H1 (cell line): ENCODE results near the gene SUMF1. TPM values are rescaled to one million over a fixed set of nuclear protein-coding genes. Genes with fewer than 3 reads are reported as not detected.

ENCODE experiments used
- CTCF ChIA-PET: fragments of 300-600 bp; sonication (Branson Sonifier 250); formaldehyde crosslinking; loops from one replicate; lab custom pipeline; 2021; ENCODE audit not compliant: partially characterized antibody; lab: Charles Lee
- POLR2A ChIA-PET: fragments of 300-600 bp; sonication (Branson Sonifier 250); formaldehyde crosslinking; loops from one replicate; lab custom pipeline; 2021; ENCODE audit warnings: inconsistent platforms; ENCODE audit not compliant: partially characterized antibody; lab: Charles Lee
- DNase-seq, 2 experiments: peaks; one replicate each; pipeline versions ENCODE4 v3.0.0 to v3.0.0-alpha.2; 2010 to 2022; ENCODE audit warnings: low spot score in 2 of 2, low read depth in 1 of 2, mixed read lengths in 1 of 2
- FAIRE-seq: peaks from 2 replicates; lab custom pipeline; 2011; peaks lifted over from hg19 to GRCh38; lab: Jason Lieb, UNC
- H2AFZ ChIP-seq: 2 replicates; pipeline ENCODE4 v1.8.1; 2012; ENCODE audit warnings: low read length, inconsistent platforms
- H2AK5ac ChIP-seq: 2 replicates; pipeline ENCODE4 v1.6.1; 2013; ENCODE audit warnings: low read depth, low read length
- H2BK120ac ChIP-seq: replicated peaks from 2 replicates; pipeline ENCODE3; 2013; ENCODE audit warnings: low read depth, low read length, inconsistent platforms
- H2BK12ac ChIP-seq: 2 replicates; pipeline ENCODE4 v1.6.1; 2013; ENCODE audit warnings: low read depth, low read length
- H2BK15ac ChIP-seq: 2 replicates; pipeline ENCODE4 v1.6.1; 2013; ENCODE audit warnings: low read length
- H2BK20ac ChIP-seq: 2 replicates; pipeline ENCODE4 v1.6.1; 2013; ENCODE audit warnings: low read length
- H2BK5ac ChIP-seq: 2 replicates; pipeline ENCODE4 v1.6.1; 2013; ENCODE audit warnings: low read depth, low read length
- H3K14ac ChIP-seq: 2 replicates; pipeline ENCODE4 v1.6.1; 2013; ENCODE audit warnings: inconsistent platforms; ENCODE audit not compliant: insufficient read length
- H3K18ac ChIP-seq: 2 replicates; pipeline ENCODE4 v1.6.1; 2013; ENCODE audit warnings: low read length; ENCODE audit errors: extremely low read depth
- H3K23ac ChIP-seq: 2 replicates; pipeline ENCODE4 v1.6.1; 2013; ENCODE audit warnings: inconsistent platforms; ENCODE audit not compliant: insufficient read length
- H3K23me2 ChIP-seq: 2 replicates; pipeline ENCODE4 v1.6.1; 2013; ENCODE audit warnings: low read depth, low read length
- H3K27ac ChIP-seq: 2 replicates; pipeline ENCODE4 v1.6.1; 2011; ENCODE audit warnings: low read depth, low read length, inconsistent platforms
- H3K27me3 ChIP-seq, 4 experiments: replicated peaks in 1 of 4; 1 replicate in 1 of 4; 2 replicates in 3 of 4; pipeline versions ENCODE4 v1.6.1 to v1.8.1; 2011 to 2013; ENCODE audit warnings: low read length in 3 of 4, mild to moderate bottlenecking in 3 of 4, inconsistent platforms in 2 of 4, mixed read lengths in 2 of 4, moderate library complexity in 1 of 4; ENCODE audit not compliant: control insufficient read depth in 3 of 4, insufficient read depth in 3 of 4; ENCODE audit errors: extremely low read depth in 1 of 4
- H3K36me3 ChIP-seq, 4 experiments: 2 replicates each; pipeline versions ENCODE4 v1.6.1 to v1.8.1; 2011 to 2013; ENCODE audit warnings: mild to moderate bottlenecking in 4 of 4, low read length in 3 of 4, moderate library complexity in 2 of 4, control low read depth in 1 of 4, inconsistent platforms in 1 of 4; ENCODE audit not compliant: insufficient read depth in 4 of 4, control insufficient read depth in 2 of 4
- H3K4ac ChIP-seq: replicated peaks from 2 replicates; pipeline ENCODE3; 2013; ENCODE audit warnings: low read length, low read depth, mixed read lengths, inconsistent platforms; ENCODE audit not compliant: insufficient read length
- H3K4me1 ChIP-seq, 4 experiments: replicated peaks in 1 of 4; 1 replicate in 1 of 4; 2 replicates in 3 of 4; pipeline versions ENCODE4 v1.6.1 to v1.8.1; 2011 to 2013; ENCODE audit warnings: low read length in 3 of 4, inconsistent platforms in 2 of 4, mixed read lengths in 1 of 4; ENCODE audit not compliant: insufficient read depth in 4 of 4, control insufficient read depth in 3 of 4
- H3K4me2 ChIP-seq, 2 experiments: 2 replicates each; pipeline versions ENCODE4 v1.6.1 to v1.8.1; 2011 to 2013; ENCODE audit warnings: low read depth in 2 of 2, low read length in 2 of 2, control low read depth in 1 of 2, inconsistent platforms in 1 of 2, mild to moderate bottlenecking in 1 of 2; ENCODE audit not compliant: insufficient read depth in 1 of 2
- H3K4me3 ChIP-seq, 4 experiments: fragments of 200-600, 300-600 bp in 1 of 4; sonication (generic), shearing (Covaris generic), sonication (Bioruptor Twin) in 1 of 4; 2 replicates each; pipeline versions ENCODE4 v1.5.1 to v1.8.1; 2011 to 2016; ENCODE audit warnings: low read length in 4 of 4, low read depth in 3 of 4, control low read depth in 2 of 4, inconsistent platforms in 2 of 4, mild to moderate bottlenecking in 2 of 4, mixed read lengths in 1 of 4, moderate library complexity in 1 of 4; ENCODE audit not compliant: insufficient read depth in 2 of 4; ENCODE audit errors: extremely low read depth in 1 of 4
- H3K56ac ChIP-seq: replicated peaks from 2 replicates; pipeline ENCODE3; 2013; ENCODE audit warnings: low read depth, mild to moderate bottlenecking, mixed read lengths, low read length, inconsistent platforms; ENCODE audit not compliant: insufficient read length
- H3K79me1 ChIP-seq: 2 replicates; pipeline ENCODE4 v1.6.1; 2013; ENCODE audit warnings: low read depth, low read length, control low read depth
- H3K79me2 ChIP-seq, 2 experiments: 2 replicates each; pipeline versions ENCODE4 v1.6.1 to v1.8.1; 2012 to 2013; ENCODE audit warnings: low read length in 2 of 2, mild to moderate bottlenecking in 2 of 2, inconsistent platforms in 1 of 2; ENCODE audit not compliant: insufficient read depth in 2 of 2, control insufficient read depth in 1 of 2
- H3K9ac ChIP-seq, 4 experiments: replicated peaks in 1 of 4; 1 replicate in 1 of 4; 2 replicates in 3 of 4; pipeline versions ENCODE4 v1.6.1 to v1.8.1; 2011 to 2013; ENCODE audit warnings: low read depth in 3 of 4, low read length in 3 of 4, control low read depth in 2 of 4, mild to moderate bottlenecking in 2 of 4, moderate library complexity in 2 of 4, inconsistent platforms in 1 of 4; ENCODE audit errors: extremely low read depth in 1 of 4
- H3K9me3 ChIP-seq, 2 experiments: 2 replicates each; pipeline versions ENCODE4 v1.6.1 to v1.8.1; 2012 to 2013; ENCODE audit warnings: mild to moderate bottlenecking in 2 of 2, moderate library complexity in 2 of 2, control low read depth in 1 of 2, inconsistent platforms in 1 of 2, low read depth in 1 of 2, low read length in 1 of 2, mixed read lengths in 1 of 2; ENCODE audit not compliant: insufficient read depth in 2 of 2
- H4K20me1 ChIP-seq, 2 experiments: replicated peaks in 1 of 2; 2 replicates each; pipeline versions ENCODE3 to v1.8.1; 2011 to 2013; ENCODE audit warnings: inconsistent platforms in 2 of 2, low read length in 2 of 2, mild to moderate bottlenecking in 1 of 2; ENCODE audit not compliant: insufficient read depth in 2 of 2, control insufficient read depth in 1 of 2
- H4K5ac ChIP-seq: 2 replicates; pipeline ENCODE4 v1.6.1; 2013; ENCODE audit warnings: low read length, low read depth, mixed read lengths, inconsistent platforms; ENCODE audit not compliant: insufficient read length
- H4K8ac ChIP-seq: 2 replicates; pipeline ENCODE4 v1.8.0; 2013; ENCODE audit warnings: mild to moderate bottlenecking, moderate library complexity, low read length, inconsistent platforms; ENCODE audit not compliant: insufficient read depth; ENCODE audit errors: extremely low read depth
- H4K91ac ChIP-seq: replicated peaks from 2 replicates; pipeline ENCODE3; 2013; ENCODE audit warnings: low read length, mixed read lengths, inconsistent platforms; ENCODE audit not compliant: insufficient read length
- BACH1 ChIP-seq: IDR thresholded peaks from 2 replicates; pipeline ENCODE4 v1.6.1; 2012; ENCODE audit warnings: low read length, improper control_type of control experiment
- CHD1 ChIP-seq: IDR thresholded peaks from 2 replicates; pipeline ENCODE4 v1.6.1; 2012; ENCODE audit warnings: low read depth, low read length, improper control_type of control experiment
- CTCF ChIP-seq, 3 experiments: IDR thresholded peaks; 1 replicate in 2 of 3; 2 replicates in 1 of 3; pipeline versions ENCODE4 v1.5.1 to v1.6.1; 2011; ENCODE audit warnings: low read length in 3 of 3, mild to moderate bottlenecking in 3 of 3, inconsistent platforms in 2 of 3, low read depth in 1 of 3, moderate library complexity in 1 of 3; ENCODE audit not compliant: insufficient read depth in 1 of 3; ENCODE audit errors: control extremely low read depth in 1 of 3
- POLR2A ChIP-seq, 2 experiments: IDR thresholded peaks; 1 replicate in 1 of 2; 2 replicates in 1 of 2; pipeline ENCODE4 v1.6.1; 2011; ENCODE audit warnings: low read depth in 2 of 2, low read length in 2 of 2, mild to moderate bottlenecking in 2 of 2; ENCODE audit errors: control extremely low read depth in 1 of 2
- TAF1 ChIP-seq: IDR thresholded peaks from 2 replicates; pipeline ENCODE4 v1.6.1; 2011; ENCODE audit warnings: mild to moderate bottlenecking, low read depth, low read length
- WGBS, 2 experiments: shearing (Covaris generic) in 1 of 2; methylation state at CpG; one replicate each; pipeline versions ENCODE4 v1.1.6 to v1.1.7; 2013 to 2015; ENCODE audit warnings: low lambda C conversion rate in 2 of 2, mixed read lengths in 2 of 2, inconsistent platforms in 1 of 2, low coverage in 1 of 2, missing lambda C conversion rate in 1 of 2; ENCODE audit not compliant: insufficient replicate concordance in 2 of 2, insufficient coverage in 1 of 2, insufficient read length in 1 of 2; ENCODE audit errors: extremely low coverage in 1 of 2, missing lambda C conversion rate in 1 of 2; 5-methylcytosine and 5-hydroxymethylcytosine counted together
- polyA plus RNA-seq, 7 experiments: library from polyadenylated mRNA; depleted of rRNA in 3 of 7; stranded (reverse) in 5 of 7; unstranded in 2 of 7; fragments of >200 nt in 5 of 7; fragments of 200-250 nt in 2 of 7; gene quantifications; 1 replicate in 5 of 7; 2 replicates in 1 of 7; 4 replicates in 1 of 7; pipeline versions ENCODE4 v1.2.1 to v1.2.3, GENCODE V29; 2011 to 2013; ENCODE audit warnings: missing spikeins in 2 of 7, mixed read lengths in 2 of 7
- total RNA-seq: library from RNA; stranded (reverse); fragmentation: NEBNext Ultra II Directional; extraction: Animal tissue kit (Norgen Biotek cat#: 25700); gene quantifications from 2 replicates; pipeline ENCODE4 v1.2.1, GENCODE V29; 2021

SUMF1 gene
- total and polyA plus RNA-seq, 2 of the 8 experiments (the other 6 are each of a cell fraction or from before 2014, with no cell fraction given): 12.5 to 15.0 TPM

DNA sequence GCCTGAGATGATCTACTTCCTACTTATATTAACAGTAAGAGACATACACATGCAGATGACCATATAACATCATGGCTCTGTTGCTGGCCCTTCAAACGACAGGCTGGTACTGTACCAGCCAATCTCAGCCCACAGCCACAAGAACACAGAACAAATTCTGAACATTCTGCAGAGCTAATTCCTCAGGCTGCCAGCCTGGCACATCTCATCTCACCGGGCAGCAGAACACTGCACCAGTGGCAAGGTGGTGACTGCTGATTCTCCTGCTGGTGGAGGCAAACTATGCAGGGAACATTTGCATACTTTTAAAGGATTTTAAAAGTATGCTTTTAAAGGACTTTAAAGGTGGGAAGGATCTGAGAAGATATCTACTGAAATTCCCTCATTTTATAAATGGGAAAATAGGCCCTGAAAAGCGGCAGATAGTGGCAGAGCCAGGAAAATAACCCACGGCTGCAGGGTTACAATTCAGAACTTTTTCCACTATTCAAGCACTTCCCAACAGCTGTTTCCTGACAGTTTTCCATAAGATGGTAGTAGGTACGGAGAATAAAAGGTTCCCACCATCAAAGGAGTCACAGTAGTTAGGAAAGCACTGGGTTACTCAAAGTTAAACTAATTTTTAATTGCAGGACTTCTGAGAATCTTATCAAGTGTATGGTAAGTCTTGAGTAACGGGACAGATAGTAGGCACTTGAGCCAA is 37.3 kb downstream of the SUMF1 start:
- Histone ChIP-seq H4K91ac (no peak overlapping the region), H2BK15ac (no peak overlapping the region), H3K4me3 (no peak overlapping the region), H3K79me1 (no peaks in the 10 kb centered on the region), H3K9me3 (no peaks in the 10 kb centered on the region), H3K79me2 (no peaks in the 10 kb centered on the region), H2AFZ (no peak overlapping the region), H4K8ac (no peak overlapping the region), H3K23me2 (no peaks in the 10 kb centered on the region), H2BK12ac (no peak overlapping the region), H2BK5ac (no peak overlapping the region), H3K14ac (no peak overlapping the region), H2BK20ac (no peak overlapping the region), H4K20me1 (no peaks in the 10 kb centered on the region), H3K18ac (no peak overlapping the region), H2BK120ac (no peak overlapping the region), H3K36me3 (peaks cover 0 to 5% (median 0%) of the 10 kb centered on the region in 4 experiments; a peak in 1 of 8 replicates), H2AK5ac (no peak overlapping the region), H3K4ac (no peak overlapping the region), H3K9ac (no peak overlapping the region), H3K27me3 (no peaks in the 10 kb centered on the region; a peak in 2 of 7 replicates), H4K5ac (no peak overlapping the region), H3K23ac (no peak overlapping the region), H3K4me2 (no peak overlapping the region), H3K27ac (no peak overlapping the region), H3K56ac (no peak overlapping the region), H3K4me1 (peaks cover 0 to 8% (median 4%) of the 10 kb centered on the region in 4 experiments; a peak in 6 of 7 replicates)
- no peak for DNase-seq
- FAIRE-seq: no peak
- ChIA-PET CTCF (interaction anchor here (0.6 kb wide), 1 partner anchor 31 kb away, joined by 3 read pairs; no protein-coding TSS in a partner anchor), POLR2A (interaction anchor here (1.2 kb wide), 1 partner anchor 63 kb away, joined by 3 read pairs; no protein-coding TSS in a partner anchor)
- 89% methylated on average over 6 of the region's 6 CpGs; no CpG with 5 or more reads in 1 of the 2 experiments for WGBS, 2 experiments
- TF ChIP-seq BACH1: no peak
- no peak for TF ChIP-seq CHD1
- no peak for TF ChIP-seq TAF1
- TF ChIP-seq CTCF (IDR thresholded peaks at IDR 0.05; ENCODE audit: control extremely low read depth in 1 of 3, insufficient read depth in 1 of 3, low read depth in 1 of 3, low read length in 3 of 3): peak in 2 of 3 experiments; percentile 2 to 17; a peak in 2 of 4 replicates
- TF ChIP-seq POLR2A (IDR thresholded peaks at IDR 0.05; ENCODE audit: control extremely low read depth in 1 of 2, low read depth in 2 of 2, low read length in 2 of 2): no peak
